NCI-H1436 treated with DMSO at 0.1 percent for 48 hours (cell line): ENCODE results near the gene SLC7A9.

Experiments used
- DNase-seq: peaks from one replicate; lab custom pipeline; 2025; lab: John Stamatoyannopoulos, UW

Gene SLC7A9

GRCh38 chr19:32869369-32869965 lies at the start of gene SLC7A9:
TSS of gene SLC7A9 (minus strand) at chr19:32869767. CDS start at chr19:32868534, 1,233 bp downstream.
- DNase-seq: no peak

GRCh38 chr19:32919365-32919764 lies 49.8 kb upstream of the SLC7A9 start:
- no peak for DNase-seq

GRCh38 chr19:32917616-32917996 lies 48.0 kb upstream of the SLC7A9 start:
- DNase-seq: no peak

GRCh38 chr19:32916969-32917615 lies 47.5 kb upstream of the SLC7A9 start:
- no peak for DNase-seq

- DNase-seq: no peak
Observed at GRCh38 chr19:32914879-32915660, 45.5 kb upstream of the SLC7A9 start.

GRCh38 chr19:32911467-32911866 lies 41.9 kb upstream of the SLC7A9 start:
- no peak for DNase-seq

GRCh38 chr19:32910874-32911273 lies 41.3 kb upstream of the SLC7A9 start:
- no peak for DNase-seq

GRCh38 chr19:32910094-32910493 lies 40.5 kb upstream of the SLC7A9 start:
- DNase-seq: no peak

- no peak for DNase-seq
Observed at GRCh38 chr19:32909257-32909656, 39.7 kb upstream of the SLC7A9 start.

- no peak for DNase-seq
Observed at GRCh38 chr19:32908641-32909190, 39.1 kb upstream of the SLC7A9 start.

- DNase-seq: no peak
Observed at GRCh38 chr19:32902448-32902847, 32.9 kb upstream of the SLC7A9 start.

GRCh38 chr19:32901504-32902161 lies 32.1 kb upstream of the SLC7A9 start:
- no peak for DNase-seq

- DNase-seq: no peak
Observed at GRCh38 chr19:32896516-32897214, 27.1 kb upstream of the SLC7A9 start.

GRCh38 chr19:32895384-32895783 lies 25.8 kb upstream of the SLC7A9 start:
- DNase-seq: no peak

- no peak for DNase-seq
Observed at GRCh38 chr19:32891609-32892008, 22.0 kb upstream of the SLC7A9 start.

- DNase-seq: no peak
Observed at GRCh38 chr19:32890841-32891240, 21.3 kb upstream of the SLC7A9 start.

- DNase-seq: no peak
Observed at GRCh38 chr19:32890326-32890725, 20.8 kb upstream of the SLC7A9 start.

- DNase-seq: no peak
Observed at GRCh38 chr19:32889137-32889934, 19.8 kb upstream of the SLC7A9 start.

GRCh38 chr19:32887572-32888215 lies 18.1 kb upstream of the SLC7A9 start:
- no peak for DNase-seq

- no peak for DNase-seq
Observed at GRCh38 chr19:32886241-32886640, 16.7 kb upstream of the SLC7A9 start.
